HepG2 (cell line): ENCODE results near the gene PEX11B.

Experiments used
- EZH2 ChIP-seq: conservative IDR thresholded peaks from 2 replicates; pipeline ENCODE4 v1.6.1; 2012; ENCODE audit warnings: mild to moderate bottlenecking, low read depth, low read length, moderate library complexity
- HMG20A ChIP-seq: IDR thresholded peaks from 2 replicates; pipeline ENCODE4 v1.6.1; 2016; ENCODE audit warnings: borderline replicate concordance
- IKZF4 ChIP-seq: sonication (generic); formaldehyde crosslinking; IDR thresholded peaks from 2 replicates; pipeline ENCODE4 v1.5.1; 2020; ENCODE audit warnings: borderline replicate concordance, mild to moderate bottlenecking, low read depth, missing genetic modification reagents; ENCODE audit errors: not compliant biosample characterization
- POLR2AphosphoS5 ChIP-seq: IDR thresholded peaks from 2 replicates; pipeline ENCODE4 v1.6.1; 2012; ENCODE audit warnings: low read depth, low read length
- ZFP41 ChIP-seq: sonication (generic); formaldehyde crosslinking; IDR thresholded peaks from 2 replicates; pipeline ENCODE4 v1.4.0; 2020; ENCODE audit warnings: mild to moderate bottlenecking, missing genetic modification reagents, borderline replicate concordance

DNA sequence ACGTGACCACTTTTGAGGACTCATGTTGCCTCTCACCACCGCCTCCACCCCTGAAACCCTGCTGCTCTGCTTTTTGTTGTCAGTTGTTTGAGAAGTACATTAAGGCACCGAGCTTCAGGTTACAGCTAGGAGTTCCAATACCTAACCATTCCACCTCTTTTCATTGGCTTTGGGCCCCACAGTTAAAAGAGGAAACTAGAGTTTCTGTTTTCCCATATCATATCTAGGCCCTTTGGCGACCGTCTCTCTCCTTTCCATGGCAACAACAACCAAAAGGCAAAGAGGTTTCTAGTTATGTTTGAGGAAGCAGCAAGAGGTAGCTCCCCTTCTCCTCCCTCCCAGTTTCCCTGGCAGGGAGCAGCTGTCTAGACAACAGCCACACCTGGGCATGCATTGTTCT lies 38.7 kb downstream of the PEX11B start:
- TF ChIP-seq HMG20A (CRISPR knock-in tag) (no peak), POLR2AphosphoS5 (no peak), EZH2 (no peak), IKZF4 (no peak), ZFP41 (CRISPR knock-in tag) (no peak)
